ENCODE measurements around the gene NT5DC2.

Gene NT5DC2

GRCh38 chr3:52533623-52534280 lies at the start of gene NT5DC2:
NT5DC2 (minus strand) TSS chr3:52533857; CDS start chr3:52533737, 120 bp downstream.
- DNase-seq = no peak

DNA sequence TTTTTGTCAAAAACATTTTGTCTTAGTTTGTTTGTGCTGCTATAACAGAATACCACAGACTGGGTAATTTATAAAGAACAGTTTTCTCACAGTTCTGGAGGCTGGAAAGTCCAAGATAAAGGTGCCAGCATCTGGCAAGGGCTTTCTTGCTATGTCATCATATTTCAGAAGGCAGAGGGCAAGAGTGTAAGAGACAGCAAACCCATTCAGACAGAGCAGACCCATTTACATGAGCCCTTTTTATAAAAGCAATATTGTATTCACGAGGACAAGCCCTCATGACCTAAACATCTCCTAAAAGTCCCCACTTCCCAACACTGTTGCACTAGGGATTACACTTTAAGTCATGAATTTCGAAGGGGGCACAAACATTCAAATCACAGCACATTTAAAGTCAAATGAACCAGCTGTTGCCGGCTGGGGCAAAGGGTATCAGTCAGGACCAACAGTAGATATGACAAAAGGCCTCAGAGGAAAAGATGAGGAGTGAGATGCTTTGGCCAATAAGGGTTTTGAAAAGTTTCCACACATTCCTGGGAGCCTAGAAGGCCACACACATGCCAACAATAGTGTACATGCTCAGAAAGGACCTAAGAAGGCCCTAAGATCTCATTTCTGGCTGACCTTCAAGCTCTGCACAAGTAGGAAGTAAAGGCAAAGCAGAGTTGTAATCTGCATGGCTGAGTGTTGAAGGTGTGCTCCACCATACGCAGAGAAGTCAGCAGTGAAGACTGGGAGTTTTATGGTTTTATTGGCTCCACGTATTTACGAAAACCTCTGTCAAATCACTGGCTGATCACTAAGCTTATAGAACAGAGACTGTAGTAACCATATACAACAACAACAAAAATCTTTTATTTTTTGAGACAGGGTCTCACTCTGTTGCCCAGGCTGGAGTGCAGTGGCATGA lies 40.7 kb upstream of the NT5DC2 start:
- DNase-seq = no peak

DNA sequence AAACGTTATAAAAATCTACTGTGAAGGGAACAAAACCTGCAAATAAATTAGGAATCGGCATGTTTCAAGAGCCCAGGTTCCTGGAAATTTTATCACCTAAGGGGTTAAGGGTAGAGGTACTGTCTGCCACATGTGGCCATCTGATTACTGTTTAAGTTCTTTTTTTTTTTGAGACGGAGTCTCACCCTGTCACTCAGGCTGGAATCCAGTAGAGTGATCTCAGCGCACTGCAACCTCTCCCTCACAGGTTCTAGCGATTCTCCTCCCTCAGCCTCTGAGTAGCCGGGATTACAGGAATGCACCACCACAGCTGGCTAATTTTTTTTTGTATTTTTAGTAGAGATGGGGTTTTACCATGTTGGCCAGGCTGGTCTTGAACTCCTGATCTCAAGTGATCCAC lies 38.6 kb upstream of the NT5DC2 start:
- no peak for DNase-seq

DNA sequence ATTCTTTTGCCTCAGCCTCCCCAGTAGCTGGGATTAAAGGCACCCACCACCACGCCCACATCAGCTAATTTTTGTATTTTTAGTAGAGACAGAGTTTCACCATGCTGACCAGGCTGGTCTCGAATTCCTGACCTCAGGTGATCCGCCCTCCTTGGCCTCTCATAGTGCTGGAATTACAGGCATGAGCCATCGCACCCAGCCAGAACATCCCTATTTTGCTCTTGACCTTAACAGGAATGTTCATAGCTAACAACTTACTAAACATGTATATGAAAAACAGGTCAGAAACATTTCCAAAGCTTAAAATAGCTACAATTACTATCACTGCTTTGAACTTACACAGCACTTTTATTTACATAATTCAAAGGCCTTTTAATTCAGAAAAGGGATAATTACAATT lies 36.4 kb upstream of the NT5DC2 start:
- DNase-seq = no peak

DNA sequence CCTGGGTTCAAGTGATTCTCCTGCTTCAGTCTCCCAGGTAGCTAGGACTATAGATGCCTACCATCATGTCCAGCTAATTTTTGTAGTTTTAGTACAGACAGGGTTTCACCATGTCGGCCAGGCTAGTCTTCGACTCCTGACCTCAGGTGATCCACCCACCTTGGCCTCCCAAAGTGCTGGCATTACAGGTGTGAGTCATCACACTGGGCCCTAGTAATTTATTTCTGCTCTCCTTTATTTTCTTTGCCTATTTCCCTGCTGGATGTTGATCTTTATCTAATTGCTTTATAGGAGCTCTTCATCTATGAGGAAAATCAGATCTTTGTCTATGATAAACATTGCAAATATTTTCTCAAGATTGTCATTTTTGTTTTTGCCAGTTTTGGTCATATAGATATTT lies 34.4 kb upstream of the NT5DC2 start:
- DNase-seq = no peak

DNA sequence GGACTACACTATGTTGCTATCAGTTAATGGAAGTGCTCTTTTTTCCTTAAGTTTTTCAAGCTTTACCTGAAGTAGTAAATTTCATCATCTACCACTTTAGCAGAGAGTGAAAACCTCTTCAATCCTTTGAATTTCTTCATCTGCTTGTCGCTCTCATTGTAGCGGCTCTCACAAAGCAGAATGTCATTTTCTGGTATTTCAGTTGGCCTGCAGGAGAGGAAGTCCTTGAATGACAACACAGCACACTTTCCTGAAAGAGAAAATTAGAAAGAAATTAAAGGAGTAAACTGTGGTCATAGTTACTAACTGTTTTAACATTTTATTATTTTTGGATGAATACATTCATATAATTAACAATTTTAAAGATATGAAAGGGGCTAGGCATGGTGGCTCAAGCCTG lies 30.3 kb upstream of the NT5DC2 start:
- DNase-seq = no peak

GRCh38 chr3:52561028-52561747 lies 27.5 kb upstream of the NT5DC2 start:
- DNase-seq = no peak

GRCh38 chr3:52558436-52558835 lies 24.8 kb upstream of the NT5DC2 start:
- no peak for DNase-seq

DNA sequence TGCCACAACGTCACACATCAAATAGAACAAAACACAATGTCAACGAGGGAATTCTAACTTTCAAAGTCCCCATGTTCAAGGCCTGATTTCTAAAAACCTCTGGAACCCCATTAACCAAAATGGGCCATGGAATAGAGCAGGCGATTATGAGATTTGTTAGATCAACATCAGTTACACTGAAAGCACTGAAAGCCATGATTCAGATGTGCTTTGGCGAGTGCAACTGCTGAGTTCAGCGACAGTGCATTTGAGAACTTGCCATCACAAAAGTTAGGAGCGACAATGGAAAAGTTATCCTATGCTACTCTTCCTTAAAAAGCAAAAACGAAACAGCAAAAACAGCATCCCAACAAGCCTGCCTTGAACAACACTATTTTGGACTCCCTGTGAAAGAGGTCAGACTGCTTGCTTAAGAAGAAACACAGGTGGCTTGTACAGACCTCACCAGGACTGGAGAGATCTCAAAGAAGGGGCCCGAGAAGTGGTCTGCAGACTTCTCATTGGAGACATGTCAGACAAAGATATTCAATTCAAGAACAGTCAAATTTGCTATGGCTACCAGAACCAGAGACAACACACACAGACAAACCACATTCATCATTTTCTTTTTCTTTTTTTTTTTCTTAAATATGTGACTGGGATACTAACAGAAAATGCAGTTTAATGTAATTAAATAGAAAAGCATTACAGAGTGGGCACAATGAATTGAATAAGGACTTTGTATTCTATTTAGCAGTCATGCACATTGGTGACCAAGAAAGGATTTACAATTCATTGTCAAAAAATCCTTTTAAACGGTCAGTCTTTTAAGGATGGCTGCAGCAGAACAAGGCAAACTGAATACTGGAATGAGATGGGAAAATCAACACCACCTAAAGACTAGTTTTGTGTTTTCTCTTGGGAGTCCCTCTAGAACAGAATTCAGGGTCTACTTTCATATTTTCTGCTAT lies 23.6 kb upstream of the NT5DC2 start:
- DNase-seq = no peak

GRCh38 chr3:52555056-52555455 lies 21.4 kb upstream of the NT5DC2 start:
- DNase-seq = no peak

GRCh38 chr3:52554026-52554755 lies 20.5 kb upstream of the NT5DC2 start:
- no peak for DNase-seq

GRCh38 chr3:52552089-52552488 lies 18.4 kb upstream of the NT5DC2 start:
- no peak for DNase-seq

DNA sequence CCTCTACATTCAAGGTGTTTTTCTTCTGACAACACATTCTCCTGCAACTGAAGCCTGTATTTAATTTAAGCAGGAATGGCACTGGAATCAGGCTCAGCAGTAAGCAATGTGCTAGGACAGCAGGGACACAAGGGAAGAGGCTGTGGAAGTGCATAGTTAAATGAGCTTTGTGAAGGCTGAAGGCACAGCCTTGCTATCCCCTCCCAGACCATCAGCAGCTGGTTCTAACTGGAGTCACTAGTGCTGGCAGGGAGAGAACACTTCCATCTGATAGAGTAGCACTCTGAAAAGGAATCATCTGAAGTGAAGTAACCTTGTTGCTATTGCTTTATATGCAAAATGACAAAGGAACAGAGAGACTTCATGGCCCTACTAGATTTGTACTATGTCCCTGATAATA lies 17.5 kb upstream of the NT5DC2 start:
- no peak for DNase-seq

- no peak for DNase-seq
Observed at GRCh38 chr3:52547143-52547542, 13.5 kb upstream of the NT5DC2 start.

- no peak for DNase-seq
Observed at GRCh38 chr3:52546111-52546901, 12.6 kb upstream of the NT5DC2 start.

DNA sequence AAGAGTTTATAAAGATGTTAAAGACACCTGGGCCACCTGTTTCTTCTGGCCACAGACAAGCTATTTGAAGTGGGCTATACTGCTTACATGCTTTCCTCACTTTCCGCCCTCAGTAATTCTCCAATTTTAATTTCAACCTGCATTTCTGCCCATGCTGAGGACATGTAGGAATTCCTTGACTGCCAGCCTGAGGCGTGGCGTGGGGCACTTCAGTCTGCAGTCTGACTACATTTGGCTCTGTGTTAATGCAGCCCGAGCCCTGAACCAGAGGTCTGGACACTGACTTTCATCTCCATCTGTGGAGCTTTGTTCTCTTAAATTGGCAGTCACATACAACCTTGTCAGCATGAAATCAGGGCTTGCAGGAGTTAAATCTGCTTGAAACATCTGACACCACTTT lies 11.3 kb upstream of the NT5DC2 start:
- no peak for DNase-seq

DNA sequence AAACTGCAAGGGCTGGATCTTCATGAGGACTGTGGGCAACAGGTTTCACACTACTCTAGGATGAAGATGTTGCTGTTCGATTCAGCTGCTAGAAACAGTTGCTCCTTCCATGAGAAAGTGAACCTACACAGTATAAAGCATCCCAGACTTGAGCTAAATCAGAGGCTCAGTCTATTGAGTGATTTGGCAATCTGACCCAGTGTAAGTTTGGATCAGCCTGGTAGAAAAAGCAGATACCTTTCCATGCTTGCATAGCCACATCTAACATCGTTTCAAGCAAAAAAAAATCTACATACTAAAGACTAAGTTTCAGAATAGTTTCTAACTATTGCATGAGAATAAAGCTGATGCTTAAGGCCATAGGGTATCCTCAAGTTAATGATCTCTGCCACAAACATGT lies 7.4 kb upstream of the NT5DC2 start:
- no peak for DNase-seq

- DNase-seq = no peak
Observed at GRCh38 chr3:52539010-52539653, 5.5 kb upstream of the NT5DC2 start.

- no peak for DNase-seq
Observed at GRCh38 chr3:52537726-52538421, 4.2 kb upstream of the NT5DC2 start.

- DNase-seq = no peak
Observed at GRCh38 chr3:52537165-52537620, 3.5 kb upstream of the NT5DC2 start.

Measured in NK-92 treated with Interleukin-12 subunit alpha and Interleukin-12 subunit beta, amount 100 ng/mL, for 24 hours (cell line).